IMR-90 (cell line): Measurements from ENCODE around the gene PRC1.

Experiments
- CEBPB ChIP-seq: IDR thresholded peaks from 2 replicates; pipeline ENCODE4 v1.6.1; 2012; ENCODE audit warnings: low read depth, low read length, improper control_type of control experiment
- FOS ChIP-seq: fragments of 150-350 bp; IDR thresholded peaks from 2 replicates; pipeline ENCODE4 v1.6.1; 2016; ENCODE audit warnings: low read depth, low read length
- MAFK ChIP-seq: IDR thresholded peaks from 2 replicates; pipeline ENCODE4 v1.6.1; 2012; ENCODE audit warnings: low read depth, low read length, improper control_type of control experiment
- MAZ ChIP-seq: IDR thresholded peaks from 2 replicates; pipeline ENCODE4 v1.6.1; 2012; ENCODE audit warnings: low read depth, mild to moderate bottlenecking, low read length, improper control_type of control experiment, moderate library complexity, borderline replicate concordance
- NFE2L2 ChIP-seq: fragments of 150-350 bp; IDR thresholded peaks from 2 replicates; pipeline ENCODE4 v1.6.1; 2016; ENCODE audit warnings: low read depth, mild to moderate bottlenecking, low read length
- POLR2A ChIP-seq: IDR thresholded peaks from 2 replicates; pipeline ENCODE4 v1.6.1; 2012; ENCODE audit warnings: mild to moderate bottlenecking, low read depth, low read length
- RAD21 ChIP-seq: IDR thresholded peaks from 2 replicates; pipeline ENCODE4 v1.6.1; 2012; ENCODE audit warnings: low read length, improper control_type of control experiment
- RCOR1 ChIP-seq: IDR thresholded peaks from 2 replicates; pipeline ENCODE4 v1.6.1; 2012; ENCODE audit warnings: mild to moderate bottlenecking, low read length, improper control_type of control experiment; ENCODE audit not compliant: insufficient replicate concordance
- RFX5 ChIP-seq: IDR thresholded peaks from 2 replicates; pipeline ENCODE4 v1.8.0; 2012; ENCODE audit warnings: low read depth, mild to moderate bottlenecking, low read length, moderate library complexity
- TF ChIP-seq, protein P1 (sequence below): conservative IDR thresholded peaks from 2 replicates; pipeline ENCODE4 v1.5.1; 2012; ENCODE audit warnings: mild to moderate bottlenecking, low read depth, low read length, improper control_type of control experiment
- TF ChIP-seq, protein P2 (sequence below): fragments of 150-350 bp; IDR thresholded peaks from 2 replicates; pipeline ENCODE4 v1.6.1; 2017; ENCODE audit warnings: mild to moderate bottlenecking, antibody characterized with exemption, low read length, low read depth

DNA sequence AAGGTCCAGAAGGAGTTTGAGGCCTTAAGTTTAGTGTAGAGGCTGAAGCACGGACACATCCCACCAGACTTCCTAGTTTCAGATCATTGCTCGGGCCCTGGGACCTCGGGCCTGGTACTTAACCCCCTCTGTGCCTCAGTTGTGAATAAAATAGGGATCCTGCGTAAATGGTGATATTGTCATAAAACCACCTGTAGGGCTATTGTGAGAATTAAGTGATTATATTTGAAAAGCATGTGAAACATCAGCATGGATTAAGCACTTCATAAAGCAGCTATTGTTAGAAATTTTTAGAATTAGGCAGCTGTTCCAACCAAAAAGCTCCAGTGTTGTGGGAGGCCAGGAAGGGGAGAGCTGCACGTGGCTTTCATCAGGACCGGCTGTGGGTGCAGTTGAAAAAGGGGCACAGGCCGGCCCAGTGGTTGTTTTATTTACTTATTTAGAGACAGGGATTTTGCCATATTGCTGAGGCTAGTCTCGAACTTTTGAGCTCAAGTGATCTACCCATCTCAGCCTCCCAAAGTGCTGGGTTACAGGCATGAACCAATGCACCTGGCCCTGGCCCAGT is 35.2 kb downstream of the PRC1 start:
- no peak for TF ChIP-seq MAFK
- TF ChIP-seq, protein P1, sequence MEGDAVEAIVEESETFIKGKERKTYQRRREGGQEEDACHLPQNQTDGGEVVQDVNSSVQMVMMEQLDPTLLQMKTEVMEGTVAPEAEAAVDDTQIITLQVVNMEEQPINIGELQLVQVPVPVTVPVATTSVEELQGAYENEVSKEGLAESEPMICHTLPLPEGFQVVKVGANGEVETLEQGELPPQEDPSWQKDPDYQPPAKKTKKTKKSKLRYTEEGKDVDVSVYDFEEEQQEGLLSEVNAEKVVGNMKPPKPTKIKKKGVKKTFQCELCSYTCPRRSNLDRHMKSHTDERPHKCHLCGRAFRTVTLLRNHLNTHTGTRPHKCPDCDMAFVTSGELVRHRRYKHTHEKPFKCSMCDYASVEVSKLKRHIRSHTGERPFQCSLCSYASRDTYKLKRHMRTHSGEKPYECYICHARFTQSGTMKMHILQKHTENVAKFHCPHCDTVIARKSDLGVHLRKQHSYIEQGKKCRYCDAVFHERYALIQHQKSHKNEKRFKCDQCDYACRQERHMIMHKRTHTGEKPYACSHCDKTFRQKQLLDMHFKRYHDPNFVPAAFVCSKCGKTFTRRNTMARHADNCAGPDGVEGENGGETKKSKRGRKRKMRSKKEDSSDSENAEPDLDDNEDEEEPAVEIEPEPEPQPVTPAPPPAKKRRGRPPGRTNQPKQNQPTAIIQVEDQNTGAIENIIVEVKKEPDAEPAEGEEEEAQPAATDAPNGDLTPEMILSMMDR = no peak
- no peak for TF ChIP-seq POLR2A
- no peak for TF ChIP-seq RAD21
- TF ChIP-seq NFE2L2 = no peak
- TF ChIP-seq, protein P2, sequence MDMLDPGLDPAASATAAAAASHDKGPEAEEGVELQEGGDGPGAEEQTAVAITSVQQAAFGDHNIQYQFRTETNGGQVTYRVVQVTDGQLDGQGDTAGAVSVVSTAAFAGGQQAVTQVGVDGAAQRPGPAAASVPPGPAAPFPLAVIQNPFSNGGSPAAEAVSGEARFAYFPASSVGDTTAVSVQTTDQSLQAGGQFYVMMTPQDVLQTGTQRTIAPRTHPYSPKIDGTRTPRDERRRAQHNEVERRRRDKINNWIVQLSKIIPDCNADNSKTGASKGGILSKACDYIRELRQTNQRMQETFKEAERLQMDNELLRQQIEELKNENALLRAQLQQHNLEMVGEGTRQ = no peak
- TF ChIP-seq CEBPB = no peak
- no peak for TF ChIP-seq MAZ
- TF ChIP-seq FOS = no peak
- TF ChIP-seq RCOR1 = no peak
- no peak for TF ChIP-seq RFX5
